Measurements from ENCODE around the gene ATF3.

Gene ATF3

GRCh38 chr1:212608392-212608958 is at the start of gene ATF3 (continued):
- TF ChIP-seq ZNF18 (tag by site-specific recombination; IDR thresholded peaks at IDR 0.05) (peak; percentile 53), ZNF138 (tag by site-specific recombination; IDR thresholded peaks at IDR 0.05; ENCODE audit: borderline replicate concordance) (no peak), ZNF169 (tag by site-specific recombination; IDR thresholded peaks at IDR 0.05) (0 out of 2 replicates have a peak, but pooled peaks have one; percentile 15), ZNF561 (tag by site-specific recombination; IDR thresholded peaks at IDR 0.05; ENCODE audit: borderline replicate concordance) (peak; percentile 63), PRDM4 (tag by site-specific recombination; IDR thresholded peaks at IDR 0.05) (peak; percentile 78), ZXDB (tag by site-specific recombination; IDR thresholded peaks at IDR 0.05) (peak; percentile 74), ZBTB17 (tag by site-specific recombination; IDR thresholded peaks at IDR 0.05) (peak; percentile 95), KLF1 (tag by site-specific recombination; IDR thresholded peaks at IDR 0.05) (peak; percentile 83), PBX3 (CRISPR knock-in tag; IDR thresholded peaks at IDR 0.05) (peak; percentile 57; the same call in 1 of the 2 replicates), ZNF398 (tag by site-specific recombination; IDR thresholded peaks at IDR 0.05) (peak; percentile 93), KLF9 (tag by site-specific recombination; IDR thresholded peaks at IDR 0.05; ENCODE audit: low read depth) (peak; percentile 29; the same call in 1 of the 2 replicates), ZBTB8A (tag by site-specific recombination; IDR thresholded peaks at IDR 0.05) (peak; percentile 92), ZNF514 (tag by site-specific recombination; IDR thresholded peaks at IDR 0.05) (no peak), ZNF184 (tag by site-specific recombination; IDR thresholded peaks at IDR 0.05) (0 out of 2 replicates have a peak, but pooled peaks have one; percentile 66), ZIC2 (tag by site-specific recombination; IDR thresholded peaks at IDR 0.05) (peak; percentile 56; the same call in 1 of the 2 replicates), ZNF274 (IDR thresholded peaks at IDR 0.05; ENCODE audit: low read length) (no peak), ZNF274 (tag by site-specific recombination; IDR thresholded peaks at IDR 0.05; ENCODE audit: borderline replicate concordance) (no peak), MYNN (tag by site-specific recombination; IDR thresholded peaks at IDR 0.05; ENCODE audit: borderline replicate concordance) (peak; percentile 14; the same call in 1 of the 2 replicates), ZNF48 (tag by site-specific recombination; IDR thresholded peaks at IDR 0.05) (no peak), ZNF223 (tag by site-specific recombination; IDR thresholded peaks at IDR 0.05) (no peak), ZFHX2 (tag by site-specific recombination; conservative IDR thresholded peaks at IDR 0.05) (peak; percentile 79), TSHZ1 (tag by site-specific recombination; IDR thresholded peaks at IDR 0.05; ENCODE audit: borderline replicate concordance) (peak; percentile 68; the same call in 1 of the 2 replicates), ZNF600 (tag by site-specific recombination; IDR thresholded peaks at IDR 0.05) (peak; percentile 93), ZBTB20 (tag by site-specific recombination; IDR thresholded peaks at IDR 0.05) (peak; percentile 71; the same call in 1 of the 2 replicates), INSM2 (tag by site-specific recombination; IDR thresholded peaks at IDR 0.05) (peak; percentile 92), ZBTB6 (tag by site-specific recombination; IDR thresholded peaks at IDR 0.05) (0 out of 2 replicates have a peak, but pooled peaks have one; percentile 36)

All from HEK293 (cell line).